HepG2 (cell line): ENCODE measurements around the gene ABCC1. TPM values are rescaled to one million over a fixed set of nuclear protein-coding genes. Genes with fewer than 3 reads are reported as not detected.

ENCODE experiments used
- ARHGAP35 ChIP-seq: sonication (generic); formaldehyde crosslinking; IDR thresholded peaks from 2 replicates; pipeline ENCODE4 v1.9.0; 2022; ENCODE audit warnings: mild to moderate bottlenecking, inconsistent platforms, moderate library complexity, missing genetic modification reagents, borderline replicate concordance
- HIC2 ChIP-seq: sonication (generic); formaldehyde crosslinking; IDR thresholded peaks from 2 replicates; pipeline ENCODE4 v1.9.0; 2022; ENCODE audit warnings: low read depth, missing genetic modification reagents
- ISL2 ChIP-seq: sonication (generic); formaldehyde crosslinking; IDR thresholded peaks from 2 replicates; pipeline ENCODE4 v1.5.0; 2020; ENCODE audit warnings: missing genetic modification reagents
- MAX ChIP-seq: IDR thresholded peaks from 2 replicates; pipeline ENCODE4 v1.6.1; 2012; ENCODE audit warnings: inconsistent platforms
- NFAT5 ChIP-seq: sonication (generic); formaldehyde crosslinking; IDR thresholded peaks from 2 replicates; pipeline ENCODE4 v1.4.0; 2020; ENCODE audit warnings: missing genetic modification reagents
- PATZ1 ChIP-seq: sonication (generic); formaldehyde crosslinking; IDR thresholded peaks from 2 replicates; pipeline ENCODE4 v1.4.0; 2020; ENCODE audit warnings: missing genetic modification reagents
- RFX5 ChIP-seq: IDR thresholded peaks from 2 replicates; pipeline ENCODE4 v1.6.1; 2011; ENCODE audit warnings: low read depth, low read length, improper control_type of control experiment
- SAP130 ChIP-seq: IDR thresholded peaks from 2 replicates; pipeline ENCODE4 v1.6.1; 2016; ENCODE audit warnings: low read depth
- THRA ChIP-seq: sonication (generic); formaldehyde crosslinking; IDR thresholded peaks from 2 replicates; pipeline ENCODE4 v1.4.0; 2020; ENCODE audit warnings: missing genetic modification reagents, borderline replicate concordance
- ZBTB46 ChIP-seq: sonication (generic); formaldehyde crosslinking; IDR thresholded peaks from 2 replicates; pipeline ENCODE4 v1.4.0; 2020; ENCODE audit warnings: mild to moderate bottlenecking, missing genetic modification reagents, borderline replicate concordance
- ZMAT3 ChIP-seq: sonication (generic); formaldehyde crosslinking; conservative IDR thresholded peaks from 2 replicates; pipeline ENCODE4 v1.7.0; 2021; ENCODE audit warnings: missing genetic modification reagents
- ZNF878 ChIP-seq: sonication (generic); formaldehyde crosslinking; IDR thresholded peaks from 2 replicates; pipeline ENCODE4 v1.8.1; 2023; ENCODE audit warnings: mild to moderate bottlenecking, missing genetic modification reagents, moderate library complexity
- polyA plus RNA-seq, 8 experiments: library from polyadenylated mRNA; depleted of rRNA in 3 of 8; stranded (reverse) in 7 of 8; unstranded in 1 of 8; fragments of >200 nt; fragmentation: Illumina TruSeq in 4 of 8; extraction: Trizol in 4 of 8; gene quantifications; 2 replicates each; pipeline versions ENCODE4 v1.2.1 to v1.2.3, GENCODE V29; 2011 to 2016; ENCODE audit warnings: low read depth in 4 of 8, missing spikeins in 1 of 8, mixed read lengths in 1 of 8; ENCODE audit not compliant: insufficient read depth in 1 of 8
- total RNA-seq, 5 experiments: library from RNA; depleted of rRNA; stranded (reverse); fragments of >200 nt; fragmentation: Illumina TruSeq; extraction: Trizol; gene quantifications; 2 replicates each; pipeline ENCODE4 v1.2.3, GENCODE V29; 2016; ENCODE audit warnings: low read depth in 1 of 5

Gene ABCC1
- total and polyA plus RNA-seq, 2 of the 13 experiments (the other 11 are each of a cell fraction or from before 2014, with no cell fraction given), result 13.0 to 30.6 TPM

- TF ChIP-seq HIC2 (CRISPR knock-in tag), result no peak
- TF ChIP-seq RFX5, result no peak
- TF ChIP-seq SAP130 (CRISPR knock-in tag), result 0 out of 2 replicates have a peak, but pooled peaks have one; percentile 16
- no peak for TF ChIP-seq ZNF878
- no peak for TF ChIP-seq ZBTB46
- TF ChIP-seq PATZ1 (CRISPR knock-in tag), result peak; percentile 28; the same call in 1 of the 2 replicates
- no peak; the same call in 1 of the 2 replicates for TF ChIP-seq MAX
- no peak for TF ChIP-seq ARHGAP35
- TF ChIP-seq THRA, result peak; percentile 95; the same call in 1 of the 2 replicates
- TF ChIP-seq NFAT5, result no peak
- TF ChIP-seq ZMAT3, result no peak
- TF ChIP-seq ISL2 (CRISPR knock-in tag), result peak; percentile 73
Observed at GRCh38 chr16:16071631-16072244, 122.3 kb downstream of the ABCC1 start (continued).
